IMR-90 (cell line): Measurements from ENCODE around the gene CYP4F2. TPM values are rescaled to one million over a fixed set of nuclear protein-coding genes. Genes with fewer than 3 reads are reported as not detected.

Experiments used
- ATAC-seq: fragments of 200-7000 bp; cut with Tn5 transposase; 2 replicates; pipeline ENCODE4 v1.9.1; 2020; ENCODE audit warnings: low read depth, mild to moderate bottlenecking, moderate library complexity
- BruUV-seq: library from RNA; stranded (reverse); fragments of 400-500 nt; replicated peaks from 2 replicates; lab custom pipeline; 2021; lab: Mats Ljungman, UMichigan
- CTCF ChIA-PET: fragments of 300-600 bp; formaldehyde crosslinking; extraction: SDS; loops from one replicate; lab custom pipeline; 2021; ENCODE audit warnings: antibody characterized with exemption; lab: Yijun Ruan, JAX
- POLR2A ChIA-PET: fragments of 300-600 bp; sonication (Branson Sonifier 250); formaldehyde crosslinking; loops from one replicate; lab custom pipeline; 2022; ENCODE audit warnings: antibody characterized with exemption; ENCODE audit not compliant: unreplicated experiment; lab: Charles Lee
- DNase-seq: peaks from one replicate; pipeline ENCODE4 v3.0.0; 2013
- H2AFZ ChIP-seq: replicated peaks from 2 replicates; pipeline ENCODE3; 2013; ENCODE audit warnings: low read length, mild to moderate bottlenecking; ENCODE audit not compliant: poor library complexity
- H2AK5ac ChIP-seq: 2 replicates; pipeline ENCODE4 v1.6.1; 2013; ENCODE audit warnings: low read depth, low read length, inconsistent platforms
- H2AK9ac ChIP-seq: replicated peaks from 2 replicates; pipeline ENCODE3; 2013; ENCODE audit warnings: mild to moderate bottlenecking, low read depth, low read length, moderate library complexity; ENCODE audit not compliant: poor library complexity
- H2BK120ac ChIP-seq: 2 replicates; pipeline ENCODE4 v1.6.1; 2013; ENCODE audit warnings: low read depth, low read length, inconsistent platforms
- H2BK15ac ChIP-seq: 3 replicates; pipeline ENCODE4 v1.6.1; 2013; ENCODE audit warnings: low read depth, low read length, inconsistent platforms
- H2BK20ac ChIP-seq: 2 replicates; pipeline ENCODE4 v1.6.1; 2013; ENCODE audit warnings: low read depth, mild to moderate bottlenecking, inconsistent platforms, low read length, moderate library complexity
- H2BK5ac ChIP-seq: 2 replicates; pipeline ENCODE4 v1.6.1; 2013; ENCODE audit warnings: mild to moderate bottlenecking, low read depth, low read length, inconsistent platforms; ENCODE audit not compliant: poor library complexity, severe bottlenecking
- H3K14ac ChIP-seq: replicated peaks from 2 replicates; pipeline ENCODE4 v1.6.1; 2013; ENCODE audit warnings: low read depth, low read length, inconsistent platforms
- H3K18ac ChIP-seq: 2 replicates; pipeline ENCODE4 v1.6.1; 2013; ENCODE audit warnings: low read depth, low read length, control low read depth
- H3K23ac ChIP-seq: 2 replicates; pipeline ENCODE4 v1.6.1; 2013; ENCODE audit warnings: low read depth, low read length, inconsistent platforms
- H3K27ac ChIP-seq: 2 replicates; pipeline ENCODE4 v1.5.1; 2013; ENCODE audit warnings: mild to moderate bottlenecking, control low read depth, low read length; ENCODE audit not compliant: insufficient read depth
- H3K27me3 ChIP-seq: 2 replicates; pipeline ENCODE4 v1.6.1; 2013; ENCODE audit warnings: low read length; ENCODE audit not compliant: control insufficient read depth, insufficient read depth
- H3K36me3 ChIP-seq: 2 replicates; pipeline ENCODE4 v1.6.1; 2013; ENCODE audit warnings: low read length, mixed read lengths; ENCODE audit not compliant: control insufficient read depth, insufficient read depth
- H3K4ac ChIP-seq: 2 replicates; pipeline ENCODE4 v1.6.1; 2013; ENCODE audit warnings: low read depth, low read length, inconsistent platforms
- H3K4me1 ChIP-seq: 2 replicates; pipeline ENCODE4 v1.6.1; 2013; ENCODE audit warnings: low read length, mixed read lengths; ENCODE audit not compliant: control insufficient read depth, insufficient read depth
- H3K4me2 ChIP-seq: 2 replicates; pipeline ENCODE4 v1.6.1; 2013; ENCODE audit warnings: low read depth, mild to moderate bottlenecking, control low read depth, low read length, moderate library complexity
- H3K4me3 ChIP-seq: 2 replicates; pipeline ENCODE4 v1.5.1; 2013; ENCODE audit warnings: low read depth, mild to moderate bottlenecking, control low read depth, low read length, moderate library complexity; ENCODE audit not compliant: insufficient read depth
- H3K56ac ChIP-seq: 2 replicates; pipeline ENCODE4 v1.6.1; 2013; ENCODE audit warnings: low read length, inconsistent platforms; ENCODE audit not compliant: insufficient read depth; ENCODE audit errors: extremely low read depth
- H3K79me1 ChIP-seq, 2 experiments: 2 replicates each; pipeline ENCODE4 v1.6.1; 2013; ENCODE audit warnings: low read length in 2 of 2, inconsistent platforms in 1 of 2, low read depth in 1 of 2
- H3K9ac ChIP-seq: 2 replicates; pipeline ENCODE4 v1.6.1; 2013; ENCODE audit warnings: low read depth, low read length, control low read depth
- H3K9me1 ChIP-seq: 2 replicates; pipeline ENCODE4 v1.6.1; 2013; ENCODE audit warnings: low read length, inconsistent platforms; ENCODE audit not compliant: insufficient read depth
- H3K9me3 ChIP-seq: 2 replicates; pipeline ENCODE4 v1.6.1; 2013; ENCODE audit warnings: low read length; ENCODE audit not compliant: control insufficient read depth, insufficient read depth
- H4K20me1 ChIP-seq: 2 replicates; pipeline ENCODE4 v1.6.1; 2013; ENCODE audit warnings: low read length, inconsistent platforms; ENCODE audit not compliant: insufficient read depth
- H4K5ac ChIP-seq: 2 replicates; pipeline ENCODE4 v1.6.1; 2013; ENCODE audit warnings: mild to moderate bottlenecking, low read depth, low read length, control low read depth
- H4K8ac ChIP-seq, 2 experiments: 2 replicates each; pipeline ENCODE4 v1.6.1; 2013; ENCODE audit warnings: low read depth in 2 of 2, low read length in 2 of 2, control low read depth in 1 of 2, inconsistent platforms in 1 of 2
- H4K91ac ChIP-seq: 2 replicates; pipeline ENCODE4 v1.6.1; 2013; ENCODE audit warnings: low read depth, low read length, inconsistent platforms; ENCODE audit not compliant: insufficient read depth
- BHLHE40 ChIP-seq: fragments of 150-350 bp; IDR thresholded peaks from 2 replicates; pipeline ENCODE4 v1.6.1; 2016; ENCODE audit warnings: mild to moderate bottlenecking, low read depth, low read length
- CEBPB ChIP-seq: IDR thresholded peaks from 2 replicates; pipeline ENCODE4 v1.6.1; 2012; ENCODE audit warnings: low read depth, low read length, improper control_type of control experiment
- CHD1 ChIP-seq: IDR thresholded peaks from 2 replicates; pipeline ENCODE4 v1.6.1; 2012; ENCODE audit warnings: low read depth, low read length, improper control_type of control experiment
- FOS ChIP-seq: fragments of 150-350 bp; IDR thresholded peaks from 2 replicates; pipeline ENCODE4 v1.6.1; 2016; ENCODE audit warnings: low read depth, low read length
- MAFK ChIP-seq: IDR thresholded peaks from 2 replicates; pipeline ENCODE4 v1.6.1; 2012; ENCODE audit warnings: low read depth, low read length, improper control_type of control experiment
- MXI1 ChIP-seq: IDR thresholded peaks from 2 replicates; pipeline ENCODE4 v1.6.1; 2012; ENCODE audit warnings: low read depth, mild to moderate bottlenecking, low read length, moderate library complexity, borderline replicate concordance
- RAD21 ChIP-seq: IDR thresholded peaks from 2 replicates; pipeline ENCODE4 v1.6.1; 2012; ENCODE audit warnings: low read length, improper control_type of control experiment
- RCOR1 ChIP-seq: IDR thresholded peaks from 2 replicates; pipeline ENCODE4 v1.6.1; 2012; ENCODE audit warnings: mild to moderate bottlenecking, low read length, improper control_type of control experiment; ENCODE audit not compliant: insufficient replicate concordance
- RFX5 ChIP-seq: IDR thresholded peaks from 2 replicates; pipeline ENCODE4 v1.8.0; 2012; ENCODE audit warnings: low read depth, mild to moderate bottlenecking, low read length, moderate library complexity
- SMC3 ChIP-seq: fragments of 150-350 bp; IDR thresholded peaks from 2 replicates; pipeline ENCODE4 v1.6.1; 2016; ENCODE audit warnings: low read depth, mild to moderate bottlenecking, antibody characterized with exemption, low read length, moderate library complexity
- whole genome bisulfite sequencing, 2 experiments: methylation state at CpG; one replicate each; pipeline versions ENCODE4 v1.1.5 to v1.1.7; 2013; ENCODE audit warnings: missing lambda C conversion rate in 2 of 2; ENCODE audit not compliant: insufficient read length in 1 of 2; ENCODE audit errors: extremely low coverage in 2 of 2; 5-methylcytosine and 5-hydroxymethylcytosine counted together
- dilution Hi-C: fragments of 300-500 bp; cut with HindIII; formaldehyde crosslinking; loops from one replicate; pipeline ENCODE4 v1.14.3; 2018; ENCODE audit warnings: low sequenced_read_pairs; ENCODE audit not compliant: unreplicated experiment
- in situ Hi-C: fragments of 300-500 bp; cut with MboI; formaldehyde crosslinking; loops from 3 replicates; pipeline ENCODE4 v1.14.3; 2019; ENCODE audit warnings: low sequenced_read_pairs, inconsistent platforms, mixed read lengths
- intact Hi-C: fragments of 100-400 bp; cut with micrococcal nuclease; formaldehyde crosslinking; loops from 2 replicates; pipeline ENCODE4 v1.10.0; 2022
- polyA plus RNA-seq, 3 experiments: library from polyadenylated mRNA; depleted of rRNA; stranded (reverse); fragments of >200 nt; gene quantifications; 2 replicates each; pipeline ENCODE4 v1.2.3, GENCODE V29; 2012; ENCODE audit warnings: low replicate concordance in 1 of 3
- total RNA-seq: library from RNA; depleted of rRNA; stranded (reverse); fragments of >200 nt; gene quantifications from 2 replicates; pipeline ENCODE4 v1.2.3, GENCODE V29; 2012
- TF ChIP-seq, protein P1 (sequence below): fragments of 150-350 bp; IDR thresholded peaks from 2 replicates; pipeline ENCODE4 v1.6.1; 2016; ENCODE audit warnings: low read depth, mild to moderate bottlenecking, low read length, moderate library complexity, borderline replicate concordance
- TF ChIP-seq, protein P2 (sequence below): fragments of 150-350 bp; IDR thresholded peaks from 2 replicates; pipeline ENCODE4 v1.6.1; 2017; ENCODE audit warnings: mild to moderate bottlenecking, antibody characterized with exemption, low read length, low read depth
- TF ChIP-seq, protein P3 (sequence below): conservative IDR thresholded peaks from 2 replicates; pipeline ENCODE4 v1.5.1; 2012; ENCODE audit warnings: mild to moderate bottlenecking, low read depth, low read length, improper control_type of control experiment

CYP4F2 gene
- total and polyA plus RNA-seq, 2 of the 4 experiments (the other 2 are of a cell fraction) = not detected

DNA sequence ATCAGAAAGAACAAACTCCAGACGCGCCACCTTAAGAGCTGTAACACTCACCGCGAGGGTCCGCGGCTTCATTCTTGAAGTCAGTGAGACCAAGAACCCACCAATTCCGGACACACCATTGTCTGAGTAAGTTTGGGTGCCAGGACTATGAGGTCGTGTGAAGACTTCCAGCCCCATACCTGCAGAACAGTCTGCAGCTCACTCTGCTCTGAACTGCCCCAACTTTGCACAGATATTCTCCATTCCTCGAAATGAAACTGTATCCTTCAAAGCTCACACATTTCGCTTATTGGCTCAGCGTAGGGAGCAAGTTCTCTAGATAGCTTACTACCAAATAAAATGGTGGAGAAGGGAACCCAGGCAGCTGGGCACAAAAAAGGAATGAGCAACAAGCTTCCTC lies 2.6 kb upstream of the CYP4F2 start:
- Histone ChIP-seq H3K9ac (no peak overlapping the region), H4K20me1 (no peaks in the 10 kb centered on the region), H3K27ac (no peak overlapping the region), H3K23ac (no peak overlapping the region), H4K91ac (no peak overlapping the region), H3K4ac (no peak overlapping the region), H3K36me3 (no peaks in the 10 kb centered on the region), H2BK20ac (no peak overlapping the region), H3K18ac (no peak overlapping the region), H2BK15ac (no peak overlapping the region), H3K14ac (no peak overlapping the region), H2BK120ac (no peak overlapping the region), H4K8ac (no peak overlapping the region), H3K27me3 (no peaks in the 10 kb centered on the region), H3K4me2 (no peak overlapping the region), H2AK5ac (no peak overlapping the region), H3K4me1 (no peaks in the 10 kb centered on the region), H3K9me3 (peaks cover 18% of the 10 kb centered on the region; the same call in 1 of the 2 replicates), H3K4me3 (no peak overlapping the region), H2BK5ac (no peak overlapping the region), H2AFZ (no peak overlapping the region), H3K79me1 (no peaks in the 10 kb centered on the region), H4K5ac (no peak overlapping the region), H3K9me1 (no peaks in the 10 kb centered on the region), H3K56ac (no peak overlapping the region), H2AK9ac (no peak overlapping the region)
- ATAC-seq (no peak), DNase-seq (no peak)
- POLR2A ChIA-PET = no interaction called here
- no CpG with 5 or more reads among the region's 11 CpGs for WGBS, 2 experiments
- in situ Hi-C loops = no loop called here
- intact Hi-C loops = no loop called here
- no peak for TF ChIP-seq SMC3
- TF ChIP-seq CEBPB = no peak
- TF ChIP-seq, protein P1, sequence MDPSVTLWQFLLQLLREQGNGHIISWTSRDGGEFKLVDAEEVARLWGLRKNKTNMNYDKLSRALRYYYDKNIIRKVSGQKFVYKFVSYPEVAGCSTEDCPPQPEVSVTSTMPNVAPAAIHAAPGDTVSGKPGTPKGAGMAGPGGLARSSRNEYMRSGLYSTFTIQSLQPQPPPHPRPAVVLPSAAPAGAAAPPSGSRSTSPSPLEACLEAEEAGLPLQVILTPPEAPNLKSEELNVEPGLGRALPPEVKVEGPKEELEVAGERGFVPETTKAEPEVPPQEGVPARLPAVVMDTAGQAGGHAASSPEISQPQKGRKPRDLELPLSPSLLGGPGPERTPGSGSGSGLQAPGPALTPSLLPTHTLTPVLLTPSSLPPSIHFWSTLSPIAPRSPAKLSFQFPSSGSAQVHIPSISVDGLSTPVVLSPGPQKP = no peak
- no peak for TF ChIP-seq RFX5
- TF ChIP-seq RAD21 = no peak
- TF ChIP-seq BHLHE40 = no peak
- TF ChIP-seq, protein P2, sequence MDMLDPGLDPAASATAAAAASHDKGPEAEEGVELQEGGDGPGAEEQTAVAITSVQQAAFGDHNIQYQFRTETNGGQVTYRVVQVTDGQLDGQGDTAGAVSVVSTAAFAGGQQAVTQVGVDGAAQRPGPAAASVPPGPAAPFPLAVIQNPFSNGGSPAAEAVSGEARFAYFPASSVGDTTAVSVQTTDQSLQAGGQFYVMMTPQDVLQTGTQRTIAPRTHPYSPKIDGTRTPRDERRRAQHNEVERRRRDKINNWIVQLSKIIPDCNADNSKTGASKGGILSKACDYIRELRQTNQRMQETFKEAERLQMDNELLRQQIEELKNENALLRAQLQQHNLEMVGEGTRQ = no peak
- TF ChIP-seq FOS = no peak
- TF ChIP-seq MXI1 = no peak
- TF ChIP-seq MAFK = no peak
- TF ChIP-seq, protein P3, sequence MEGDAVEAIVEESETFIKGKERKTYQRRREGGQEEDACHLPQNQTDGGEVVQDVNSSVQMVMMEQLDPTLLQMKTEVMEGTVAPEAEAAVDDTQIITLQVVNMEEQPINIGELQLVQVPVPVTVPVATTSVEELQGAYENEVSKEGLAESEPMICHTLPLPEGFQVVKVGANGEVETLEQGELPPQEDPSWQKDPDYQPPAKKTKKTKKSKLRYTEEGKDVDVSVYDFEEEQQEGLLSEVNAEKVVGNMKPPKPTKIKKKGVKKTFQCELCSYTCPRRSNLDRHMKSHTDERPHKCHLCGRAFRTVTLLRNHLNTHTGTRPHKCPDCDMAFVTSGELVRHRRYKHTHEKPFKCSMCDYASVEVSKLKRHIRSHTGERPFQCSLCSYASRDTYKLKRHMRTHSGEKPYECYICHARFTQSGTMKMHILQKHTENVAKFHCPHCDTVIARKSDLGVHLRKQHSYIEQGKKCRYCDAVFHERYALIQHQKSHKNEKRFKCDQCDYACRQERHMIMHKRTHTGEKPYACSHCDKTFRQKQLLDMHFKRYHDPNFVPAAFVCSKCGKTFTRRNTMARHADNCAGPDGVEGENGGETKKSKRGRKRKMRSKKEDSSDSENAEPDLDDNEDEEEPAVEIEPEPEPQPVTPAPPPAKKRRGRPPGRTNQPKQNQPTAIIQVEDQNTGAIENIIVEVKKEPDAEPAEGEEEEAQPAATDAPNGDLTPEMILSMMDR = no peak
- no peak for TF ChIP-seq RCOR1
- no peak for TF ChIP-seq CHD1
- BruUV-seq = no TSS peak
- dilution Hi-C loops = no loop called here
- CTCF ChIA-PET = no interaction called here
